NCI-H524 (cell line): ENCODE data around the gene KRTAP5-3.
"Not testable (repeated sequence)": the region's sequence is repeated elsewhere in the genome, so short reads cannot be mapped to it uniquely, and the experiment has no call there.

ENCODE experiments used
- DNase-seq, 2 experiments: peaks; one replicate each; lab custom pipeline; 2025; lab: John Stamatoyannopoulos, UW

KRTAP5-3 gene, protein sequence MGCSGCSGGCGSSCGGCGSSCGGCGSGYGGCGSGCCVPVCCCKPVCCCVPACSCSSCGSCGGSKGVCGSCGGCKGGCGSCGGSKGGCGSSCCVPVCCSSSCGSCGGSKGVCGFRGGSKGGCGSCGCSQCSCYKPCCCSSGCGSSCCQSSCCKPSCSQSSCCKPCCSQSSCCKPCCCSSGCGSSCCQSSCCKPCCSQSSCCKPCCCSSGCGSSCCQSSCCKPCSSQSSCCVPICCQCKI

DNA sequence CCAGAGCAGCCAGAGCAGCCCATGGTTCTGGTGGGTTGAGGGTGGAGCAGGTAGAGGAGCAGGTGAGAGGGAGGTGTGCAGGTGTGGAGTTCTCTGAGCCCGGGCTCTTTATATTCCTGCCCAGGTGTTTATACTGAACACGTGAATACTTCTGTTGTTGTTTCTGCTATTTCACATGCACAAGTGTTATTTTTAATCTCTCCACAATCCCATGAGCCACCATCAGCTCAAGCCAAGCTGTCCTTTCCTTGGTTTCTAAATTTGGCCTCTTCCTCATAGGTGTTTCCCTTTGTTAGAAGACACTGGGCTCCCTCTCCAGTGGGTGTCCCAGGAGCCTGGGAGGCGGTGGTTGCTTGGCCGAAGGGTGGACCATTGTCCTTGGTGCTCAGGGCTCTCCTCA, at the start of gene KRTAP5-3:
KRTAP5-3 (minus strand) TSS at position 101 of the 400 bp plus-strand sequence; CDS start at position 23, 78 bp downstream.
- no peak for DNase-seq

DNA sequence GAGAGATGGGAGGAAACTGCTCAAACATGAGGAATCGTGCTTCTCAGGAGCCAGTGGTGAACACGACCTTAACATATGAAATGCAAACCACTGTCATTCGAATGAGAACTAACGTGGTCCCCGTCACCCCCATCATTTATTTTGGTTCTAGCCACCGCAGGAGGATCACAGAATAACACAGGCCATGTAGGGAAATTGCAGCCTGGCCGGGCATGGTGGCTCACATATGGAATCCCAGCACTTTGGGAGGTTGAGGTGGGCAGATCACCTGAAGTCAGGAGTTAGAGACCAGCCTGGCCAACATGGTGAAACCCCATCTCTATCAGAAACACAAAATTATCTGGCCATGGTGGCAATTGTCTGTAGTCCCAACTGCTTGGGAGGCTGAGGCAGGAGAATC, 48.4 kb upstream of the KRTAP5-3 start:
- DNase-seq = no peak

DNA sequence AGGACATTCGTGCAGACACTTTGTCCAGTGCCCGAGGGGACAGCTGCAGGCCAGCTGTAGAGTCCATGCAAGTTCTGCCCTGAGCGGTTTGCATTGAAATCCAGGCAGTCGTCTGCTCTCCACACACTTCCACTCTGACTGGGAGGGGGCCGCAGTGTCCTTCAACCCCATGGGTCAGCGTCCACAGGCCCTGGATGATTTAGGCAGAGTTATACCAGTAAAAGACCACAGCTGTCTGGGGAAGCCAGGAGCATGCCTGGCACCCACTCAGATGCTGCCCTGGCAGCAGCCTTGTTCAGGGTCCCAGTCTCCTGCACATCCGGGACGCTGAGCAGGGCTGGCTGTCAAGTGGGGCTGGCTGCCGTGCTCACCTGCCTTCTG, 47.8 kb upstream of the KRTAP5-3 start:
- DNase-seq = no peak

DNA sequence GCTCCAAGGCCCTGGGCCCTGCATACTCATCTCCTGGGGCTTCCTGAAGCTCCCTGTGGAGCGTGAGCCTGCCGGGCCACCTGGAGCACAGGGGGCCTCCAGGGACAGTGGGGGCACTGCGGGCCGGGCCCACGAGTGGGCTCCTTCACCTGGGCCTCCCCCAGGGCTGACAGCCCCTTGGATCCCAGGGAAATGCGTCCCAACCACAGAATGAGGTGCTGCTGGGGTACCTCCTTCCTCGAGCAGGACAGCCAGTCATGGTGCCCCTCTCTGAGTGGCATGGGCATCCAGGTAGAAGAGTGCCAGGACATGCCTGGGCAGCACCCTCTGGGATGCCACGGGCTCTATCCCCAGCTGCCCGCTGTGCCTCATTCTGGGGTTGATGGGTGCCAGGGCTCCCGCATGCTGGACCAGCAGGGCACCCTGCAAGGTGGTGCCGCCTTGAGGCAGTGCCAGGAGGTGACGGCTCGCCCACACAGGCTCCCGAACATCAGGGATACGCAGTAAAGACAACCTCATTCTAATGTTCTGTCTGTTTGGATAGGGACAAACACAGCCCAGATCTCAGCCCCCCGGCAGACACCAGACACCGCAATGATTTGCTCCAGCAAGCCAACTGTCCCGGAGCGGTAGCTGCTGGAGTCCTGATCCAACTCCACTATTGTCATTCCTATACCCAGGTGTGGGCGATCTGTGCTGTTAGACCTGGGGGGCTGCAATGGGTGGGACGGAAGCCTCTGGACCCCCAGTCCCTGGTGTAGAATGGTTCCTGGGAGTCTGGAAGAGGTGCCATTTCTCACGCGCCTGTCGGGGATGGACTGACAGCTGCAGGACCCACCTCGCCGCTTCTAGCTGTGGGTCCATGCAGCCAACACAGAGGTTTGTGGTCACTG, 47.2 kb upstream of the KRTAP5-3 start:
- DNase-seq = no peak

DNA sequence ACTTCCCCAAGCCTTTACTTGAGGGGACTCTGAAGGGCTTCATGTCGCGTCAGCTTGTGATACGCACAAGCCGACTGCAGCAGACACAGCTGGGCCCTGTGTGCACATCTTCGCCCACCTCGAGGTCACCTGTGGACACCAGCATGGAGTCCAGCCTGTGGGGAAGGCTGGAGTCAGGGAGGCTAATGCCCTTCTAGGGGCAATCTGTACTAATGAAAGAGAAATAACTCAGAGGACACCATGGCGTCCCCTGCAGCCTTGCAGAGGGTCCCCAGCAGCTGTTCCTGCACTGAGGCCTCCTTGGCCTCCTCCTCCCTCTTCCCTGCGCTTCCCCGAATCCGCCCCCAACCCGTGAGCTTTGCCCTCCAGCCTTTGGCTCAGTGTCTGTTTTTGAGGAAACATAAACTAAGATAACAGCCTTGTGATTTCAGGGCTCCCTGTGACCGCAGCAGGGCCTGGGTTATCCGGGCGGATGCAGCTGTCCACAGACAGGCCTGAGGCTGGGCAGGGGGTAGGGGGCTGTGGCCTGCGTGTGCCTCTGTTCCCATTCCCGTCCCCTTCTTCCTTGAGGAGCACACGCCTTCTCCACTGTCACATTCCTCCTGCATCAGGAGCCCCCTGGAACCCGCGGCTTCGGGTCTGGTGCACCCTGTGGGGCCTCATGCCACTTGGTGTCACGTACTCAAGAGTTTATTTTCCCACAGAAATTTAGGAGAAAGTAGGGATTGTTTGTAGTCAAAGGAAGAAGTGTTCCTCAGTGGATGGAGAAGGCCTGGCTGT, 46.3 kb upstream of the KRTAP5-3 start:
- DNase-seq = no peak

DNA sequence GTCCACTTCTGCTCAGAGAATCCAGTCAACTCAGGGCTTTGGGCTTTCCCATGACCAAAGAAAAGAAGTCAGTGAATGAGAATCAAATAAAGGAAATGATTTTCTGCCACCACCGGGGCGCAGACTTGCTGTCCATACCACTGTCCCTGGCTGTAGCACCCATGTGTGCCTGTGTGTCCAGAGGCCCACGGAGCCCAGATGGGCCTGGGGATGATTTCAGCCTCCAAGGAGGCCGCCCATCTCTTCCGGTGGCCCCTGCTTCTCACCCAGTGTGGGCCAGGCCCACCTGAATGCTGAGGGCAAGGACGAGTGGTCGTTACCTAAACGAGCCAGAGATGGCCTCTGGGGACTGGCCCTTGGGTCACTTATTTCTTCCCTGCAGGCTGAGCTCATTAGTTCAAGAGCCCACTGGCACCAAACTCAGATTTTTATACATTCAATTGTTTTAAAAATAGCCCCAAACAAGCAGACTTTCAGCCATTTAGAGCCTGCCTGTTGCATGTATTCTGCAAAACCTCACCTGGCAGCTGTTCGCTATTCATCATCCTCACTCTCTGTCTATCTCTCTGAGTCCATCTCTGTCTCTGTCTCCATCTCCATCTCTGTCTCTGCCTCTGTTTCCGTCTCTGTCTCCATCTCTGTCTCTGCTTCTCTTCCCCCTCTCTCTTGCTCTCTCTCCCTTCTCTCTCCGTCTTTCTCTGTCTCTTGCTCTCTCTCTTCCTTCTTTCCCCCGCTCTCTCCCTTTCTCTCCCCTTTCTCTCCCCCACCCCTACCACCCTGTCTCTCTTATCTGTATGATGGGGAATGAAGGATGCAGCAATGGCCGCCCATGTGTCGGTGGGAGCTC, 45.5 kb upstream of the KRTAP5-3 start:
- DNase-seq = no peak

DNA sequence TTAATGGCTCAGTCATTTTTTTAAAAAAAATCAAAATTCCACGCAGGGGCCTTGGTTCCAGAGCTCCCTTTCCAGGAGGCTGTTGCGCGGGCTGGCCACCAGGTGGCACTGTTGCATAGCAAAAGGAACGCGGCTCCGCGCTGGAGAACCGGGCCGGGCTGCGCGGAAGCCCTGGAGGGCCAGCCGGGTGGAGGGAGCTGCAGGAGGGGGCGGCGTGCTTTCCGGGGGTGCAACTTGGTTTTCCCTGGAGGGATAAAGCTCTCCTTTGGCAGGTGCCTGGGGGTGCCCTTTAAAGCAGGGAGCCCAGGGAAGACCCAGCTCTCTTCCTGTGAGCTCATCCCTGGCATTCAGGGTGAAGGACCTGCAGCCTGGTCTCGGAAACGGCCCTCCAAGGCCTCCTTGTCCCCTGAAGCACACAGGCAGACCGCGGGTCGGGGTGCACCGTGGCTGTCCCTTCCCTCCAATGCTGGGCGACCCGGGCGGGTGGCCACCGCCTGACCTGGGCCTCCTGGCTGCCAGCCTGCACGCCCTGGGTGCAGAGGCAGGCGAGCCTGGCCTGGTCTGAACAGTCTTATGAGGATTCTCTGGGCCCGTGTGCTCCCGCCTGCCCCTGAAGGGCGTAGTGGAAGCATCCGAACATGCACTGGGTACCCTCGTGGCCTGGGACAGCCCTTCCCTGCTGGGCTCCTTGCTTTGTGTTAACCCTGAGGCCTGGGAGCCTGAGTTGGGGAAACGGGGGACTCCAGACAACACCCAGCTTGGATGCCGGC, 44.7 kb upstream of the KRTAP5-3 start:
- DNase-seq = peak in 1 of 2 experiments; percentile 36

DNA sequence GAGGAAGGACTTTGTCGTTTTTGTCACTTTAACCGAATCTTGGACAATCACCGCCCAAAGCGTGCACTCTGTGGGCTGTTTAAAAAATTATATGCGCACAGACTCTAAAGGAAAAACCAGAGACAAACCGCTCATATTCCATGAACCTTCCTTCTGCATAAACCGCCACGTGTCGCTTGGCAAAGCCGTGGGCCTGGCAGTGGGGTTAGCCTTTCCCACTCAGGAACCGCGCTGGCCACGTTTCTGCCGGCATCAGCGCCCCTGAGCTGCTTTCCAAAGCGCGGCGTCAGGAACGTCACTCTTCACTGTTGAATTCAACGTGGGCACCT, 44.1 kb upstream of the KRTAP5-3 start:
- DNase-seq = no peak

DNA sequence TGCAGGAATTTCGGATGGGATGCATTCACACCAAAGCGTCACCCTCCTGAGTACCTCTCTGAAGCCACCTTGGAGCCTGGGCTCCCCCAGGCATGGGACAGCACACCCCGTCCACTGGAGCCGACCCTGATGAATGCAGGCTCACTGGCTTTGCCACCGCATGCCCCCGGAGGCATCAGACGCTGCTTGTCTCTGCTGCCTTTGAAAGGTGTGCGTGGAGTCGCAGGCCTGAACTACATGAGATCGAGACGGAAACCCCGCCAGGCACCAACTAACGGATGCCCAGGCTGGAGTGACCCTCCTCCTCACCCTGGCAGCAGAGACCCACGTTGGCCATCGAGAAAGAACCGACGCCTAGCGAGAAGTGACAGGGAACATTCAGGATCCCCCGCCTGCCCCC, 43.8 kb upstream of the KRTAP5-3 start:
- DNase-seq = no peak

DNA sequence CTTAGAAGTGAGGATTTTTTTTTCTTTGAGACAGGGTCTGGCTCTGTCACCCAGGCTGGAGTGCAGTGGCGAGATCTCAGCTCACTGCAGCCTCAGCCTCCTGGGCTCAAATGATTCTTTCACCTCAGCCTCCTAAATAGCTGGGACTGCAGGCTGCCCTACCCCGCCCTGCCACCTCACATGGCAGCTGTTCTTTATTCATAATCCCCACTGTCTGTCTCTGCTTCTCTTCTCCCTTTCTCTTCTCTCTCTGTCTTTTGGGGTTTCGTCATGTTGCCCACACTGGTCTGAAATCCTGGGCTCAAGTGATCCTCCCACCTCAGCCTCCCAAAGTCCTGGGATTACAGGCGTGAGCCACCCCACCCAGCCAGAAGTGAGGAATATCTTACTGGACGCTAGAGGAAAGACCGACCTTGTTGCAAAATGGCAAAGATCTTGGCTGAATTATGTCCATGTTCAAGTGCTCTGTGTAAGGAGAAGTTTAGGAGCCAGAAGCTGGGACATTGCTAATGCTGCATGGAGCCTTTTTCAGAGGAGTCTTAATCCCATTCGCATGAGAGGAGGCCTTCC, 43.2 kb upstream of the KRTAP5-3 start:
- DNase-seq = peak in 1 of 2 experiments; percentile 25

DNA sequence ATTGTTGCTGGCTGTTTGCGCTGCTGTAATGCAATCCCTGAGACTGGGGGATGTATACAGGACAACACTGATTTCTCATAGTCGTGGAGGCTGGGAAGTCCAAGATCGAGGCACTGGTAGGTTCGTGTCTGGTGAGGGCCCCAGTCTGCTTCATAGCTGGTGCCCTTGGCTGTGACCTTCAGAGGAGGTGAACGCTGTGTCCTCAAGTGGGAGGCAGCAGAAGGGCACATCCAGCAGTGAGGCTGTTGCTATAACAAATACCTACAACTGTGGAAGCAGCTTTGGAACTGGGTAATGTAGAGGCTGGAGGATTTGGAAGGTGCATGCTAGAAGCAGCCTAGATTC, 42.6 kb upstream of the KRTAP5-3 start:
- DNase-seq = no peak

DNA sequence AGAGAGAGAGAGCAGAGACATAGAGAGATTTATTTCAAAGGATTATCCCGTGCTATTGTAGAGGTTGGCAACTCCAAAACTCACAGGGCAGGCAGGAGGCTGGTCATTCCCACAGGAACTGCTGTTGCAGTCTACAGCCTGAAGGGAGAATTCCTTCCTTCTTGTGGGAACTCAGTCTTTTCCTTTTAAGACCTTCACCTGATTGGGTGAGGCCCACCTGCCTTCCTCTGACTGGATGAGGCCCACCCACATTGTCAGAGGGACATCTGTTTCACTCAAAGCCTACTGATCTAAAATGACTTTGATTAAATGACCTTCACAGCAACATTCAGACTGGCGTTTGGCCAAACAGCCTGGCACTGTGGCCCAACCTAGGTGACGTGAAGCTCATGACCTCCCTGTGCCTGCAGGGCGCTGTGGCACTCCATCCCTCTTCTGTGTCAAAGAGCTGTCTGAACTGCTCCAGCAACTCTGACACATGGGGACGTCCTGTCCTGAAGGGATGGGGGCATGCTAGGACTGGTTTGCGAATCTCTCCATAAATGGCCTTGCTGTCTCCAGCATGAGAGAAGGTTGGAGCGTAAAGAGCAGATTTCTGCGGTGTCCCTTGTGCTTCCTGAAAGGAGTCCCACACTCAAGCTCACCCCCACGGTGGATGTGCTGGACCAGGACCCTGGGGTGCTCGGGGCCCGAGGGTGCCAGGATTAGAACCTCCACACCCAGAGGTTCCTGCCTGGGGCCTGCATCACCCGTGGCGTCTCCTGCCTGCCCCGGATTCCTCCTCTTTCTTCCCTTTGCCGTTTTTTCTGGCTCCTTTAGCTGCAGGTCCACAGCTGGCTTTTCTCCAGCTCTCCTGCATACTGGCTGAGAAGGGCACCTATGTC, 42.0 kb upstream of the KRTAP5-3 start:
- DNase-seq = no peak

DNA sequence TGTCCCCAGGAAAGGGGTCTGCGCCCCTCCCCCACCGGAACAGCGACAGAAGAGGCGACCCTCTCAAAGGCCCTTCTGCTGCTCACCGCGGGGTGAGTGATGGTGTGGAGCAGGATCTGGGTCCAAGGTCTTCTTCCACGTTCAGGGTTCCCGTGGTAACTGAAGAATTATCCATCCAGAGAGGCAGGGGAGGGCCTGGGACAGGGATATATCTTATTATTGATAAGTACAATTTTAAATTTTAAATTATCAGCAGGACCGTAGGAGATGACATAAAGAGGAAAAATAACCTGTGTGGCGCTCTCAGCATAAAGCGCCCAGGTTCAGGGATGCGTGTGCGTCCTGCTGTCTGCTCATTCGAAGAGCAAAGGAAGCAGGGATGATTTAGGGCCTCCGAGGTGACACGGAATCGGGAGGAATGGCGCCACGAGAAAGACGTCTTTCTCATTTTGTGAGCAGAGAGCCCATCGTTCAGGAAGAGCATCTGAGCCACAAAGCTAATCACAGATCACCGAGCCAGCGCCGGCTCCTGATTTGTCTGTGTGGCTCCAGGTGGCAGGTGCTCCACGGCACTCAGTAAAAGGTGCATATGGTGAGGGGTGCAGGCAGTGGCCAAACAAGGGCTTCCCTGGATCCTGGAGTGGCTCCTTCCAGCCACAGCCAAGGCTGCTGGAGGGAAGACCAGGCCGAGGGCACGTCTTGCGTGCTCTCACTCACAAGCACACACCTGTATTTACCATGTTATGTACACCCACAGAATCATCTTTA, 40.6 kb upstream of the KRTAP5-3 start:
- no peak for DNase-seq

DNA sequence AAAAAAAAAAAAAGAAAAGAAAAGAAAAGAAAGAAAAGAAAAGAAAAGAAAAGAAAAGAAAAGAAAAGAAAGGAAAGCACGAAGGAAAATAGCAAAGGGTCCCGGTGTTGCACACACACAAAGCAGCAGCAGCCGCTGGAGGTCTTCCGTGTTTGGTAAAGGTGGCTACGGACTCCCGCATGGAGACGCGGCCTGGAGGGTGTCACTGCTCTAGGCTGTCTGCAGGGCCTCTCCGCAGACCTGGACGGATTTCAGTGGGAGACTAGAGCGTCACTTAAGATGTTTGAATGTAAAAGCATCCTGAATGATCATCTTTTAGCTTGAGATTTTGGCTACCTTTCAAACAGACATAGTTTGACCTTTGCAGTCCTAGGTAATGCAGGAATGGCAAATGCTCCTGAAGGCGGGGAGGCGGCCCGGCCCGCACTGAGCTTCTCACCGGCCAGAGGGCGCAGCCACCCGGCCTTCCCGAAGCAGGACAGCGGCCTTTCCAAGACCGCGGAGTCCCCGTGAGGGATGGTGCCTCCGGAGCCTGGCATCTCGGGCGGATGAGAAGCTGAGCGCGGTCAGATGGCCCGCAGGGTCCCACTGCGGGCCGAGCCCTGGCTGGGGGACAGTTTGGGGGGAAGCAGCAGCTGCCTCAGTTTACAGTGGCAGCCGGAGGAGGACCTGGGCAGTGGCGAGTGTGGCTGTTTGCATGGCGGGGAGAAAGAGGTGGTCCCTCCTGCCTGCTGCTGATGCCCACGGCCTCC, 39.8 kb upstream of the KRTAP5-3 start:
- no peak for DNase-seq

DNA sequence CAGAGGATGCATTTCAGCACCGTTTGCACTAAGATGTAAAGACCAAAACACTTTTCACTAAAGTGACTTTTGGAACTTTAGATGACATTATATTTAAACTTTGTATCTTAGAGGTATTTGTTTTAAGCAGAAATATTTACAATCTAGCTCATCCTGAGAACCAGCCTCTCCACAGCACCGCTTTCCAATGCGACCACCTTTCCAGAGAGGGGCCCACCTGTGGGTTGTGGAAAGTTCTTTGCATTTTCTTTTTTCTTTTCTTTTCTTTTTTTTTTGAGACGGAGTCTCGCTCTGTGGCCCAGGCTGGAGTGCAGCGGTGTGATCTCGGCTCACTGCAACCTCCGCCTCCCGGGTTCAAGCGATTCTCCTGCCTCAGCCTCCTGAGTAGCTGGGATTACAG, 38.3 kb upstream of the KRTAP5-3 start:
- not testable (repeated sequence) for DNase-seq

DNA sequence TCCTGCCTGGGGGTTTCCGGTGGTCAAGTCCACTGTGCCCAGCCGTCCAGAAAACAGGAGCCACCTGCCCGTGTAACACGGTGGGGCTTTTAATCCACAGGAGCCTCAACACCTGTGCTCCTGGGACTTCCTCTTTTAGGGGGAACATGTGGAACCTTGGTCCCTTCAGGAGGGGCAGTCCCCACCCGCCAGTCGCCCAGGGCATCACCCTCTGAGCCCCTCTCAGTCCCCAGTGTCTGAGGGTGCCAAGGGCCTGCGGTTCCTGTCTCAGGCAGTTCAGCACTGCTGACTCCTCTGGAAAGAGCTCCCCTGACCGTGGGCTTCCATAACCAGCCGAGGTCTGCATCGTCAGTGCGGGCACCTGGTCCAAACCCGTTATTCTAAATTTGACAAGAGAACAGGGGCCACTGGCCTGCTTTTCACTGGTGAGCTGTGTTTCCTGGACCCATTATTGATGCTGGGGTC, 37.1 kb upstream of the KRTAP5-3 start:
- no peak for DNase-seq

DNA sequence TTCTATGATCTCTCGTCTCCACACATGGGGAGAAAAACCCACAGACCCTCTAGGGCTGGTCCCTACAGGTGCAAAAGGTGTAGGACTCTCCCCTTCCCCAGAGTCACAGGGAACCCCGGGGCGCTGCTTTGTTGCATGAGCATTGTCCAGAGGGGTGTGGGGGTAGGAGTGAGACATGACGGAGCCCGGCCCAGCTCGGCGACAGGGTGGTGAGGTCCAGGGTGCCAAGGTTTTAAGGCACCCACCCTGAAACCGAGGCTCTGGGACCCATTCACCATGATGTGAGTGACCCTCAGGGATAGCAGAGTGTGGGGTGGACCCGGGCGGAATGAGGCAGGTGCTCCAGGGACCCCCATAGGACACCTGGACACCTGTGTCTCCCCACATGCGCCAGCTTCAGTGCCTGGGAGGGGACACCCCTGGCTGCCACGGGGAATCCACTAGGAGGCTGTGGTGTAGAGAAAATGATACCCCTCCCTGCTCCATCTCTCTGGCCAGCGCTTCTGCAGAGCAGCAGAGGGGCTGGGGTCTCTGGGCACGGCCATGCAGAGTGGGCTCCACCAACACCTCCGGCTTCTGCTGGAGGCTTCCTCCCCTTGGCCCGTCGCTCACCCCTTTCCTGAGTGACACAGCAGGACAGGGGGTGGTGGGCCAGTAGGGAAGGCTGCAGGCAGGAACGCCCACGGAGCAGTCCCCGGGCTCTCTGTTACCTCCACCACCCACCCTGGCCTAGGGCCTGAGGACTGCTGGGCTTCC, 36.5 kb upstream of the KRTAP5-3 start:
- DNase-seq = no peak
